HepG2 (cell line): ENCODE data around the gene KIF7.

Experiments
- ARNT ChIP-seq: fragments of 450-650 bp; IDR thresholded peaks from 2 replicates; pipeline ENCODE4 v1.6.1; 2017
- CTCF ChIP-seq: sonication (generic); formaldehyde crosslinking; IDR thresholded peaks from 2 replicates; pipeline ENCODE4 v1.5.0; 2020; ENCODE audit warnings: mild to moderate bottlenecking, missing genetic modification reagents, moderate library complexity
- ETV6 ChIP-seq: sonication (generic); formaldehyde crosslinking; conservative IDR thresholded peaks from 2 replicates; pipeline ENCODE4 v1.4.0; 2020; ENCODE audit warnings: missing genetic modification reagents
- JUN ChIP-seq: sonication (generic); formaldehyde crosslinking; IDR thresholded peaks from 2 replicates; pipeline ENCODE4 v1.4.0; 2020; ENCODE audit warnings: mild to moderate bottlenecking, missing genetic modification reagents
- PATZ1 ChIP-seq: sonication (generic); formaldehyde crosslinking; IDR thresholded peaks from 2 replicates; pipeline ENCODE4 v1.4.0; 2020; ENCODE audit warnings: missing genetic modification reagents
- POLR2A ChIP-seq, 2 experiments: IDR thresholded peaks; 2 replicates each; pipeline ENCODE4 v1.6.1; 2011; ENCODE audit warnings: low read depth in 2 of 2, low read length in 2 of 2, mild to moderate bottlenecking in 1 of 2, moderate library complexity in 1 of 2; ENCODE audit not compliant: insufficient read depth in 1 of 2
- RXRA ChIP-seq: sonication (generic); formaldehyde crosslinking; IDR thresholded peaks from 2 replicates; pipeline ENCODE4 v1.5.1; 2020; ENCODE audit warnings: missing genetic modification reagents
- ZFP36L2 ChIP-seq: sonication (generic); formaldehyde crosslinking; IDR thresholded peaks from 2 replicates; pipeline ENCODE4 v1.4.0; 2020; ENCODE audit warnings: missing genetic modification reagents
- ZNF598 ChIP-seq: sonication (generic); formaldehyde crosslinking; IDR thresholded peaks from 2 replicates; pipeline ENCODE4 v1.5.1; 2020; ENCODE audit warnings: mild to moderate bottlenecking, missing genetic modification reagents, borderline replicate concordance
- ZNF776 ChIP-seq: sonication (generic); formaldehyde crosslinking; IDR thresholded peaks from 2 replicates; pipeline ENCODE4 v1.4.0; 2020; ENCODE audit warnings: mild to moderate bottlenecking, missing genetic modification reagents
- ZNF782 ChIP-seq: sonication (generic); formaldehyde crosslinking; IDR thresholded peaks from 2 replicates; pipeline ENCODE4 v1.4.0; 2020; ENCODE audit warnings: missing genetic modification reagents, mild to moderate bottlenecking, borderline replicate concordance
- TF ChIP-seq, protein P1 (sequence below): IDR thresholded peaks from 2 replicates; pipeline ENCODE4 v1.6.1; 2012; ENCODE audit warnings: inconsistent platforms

DNA sequence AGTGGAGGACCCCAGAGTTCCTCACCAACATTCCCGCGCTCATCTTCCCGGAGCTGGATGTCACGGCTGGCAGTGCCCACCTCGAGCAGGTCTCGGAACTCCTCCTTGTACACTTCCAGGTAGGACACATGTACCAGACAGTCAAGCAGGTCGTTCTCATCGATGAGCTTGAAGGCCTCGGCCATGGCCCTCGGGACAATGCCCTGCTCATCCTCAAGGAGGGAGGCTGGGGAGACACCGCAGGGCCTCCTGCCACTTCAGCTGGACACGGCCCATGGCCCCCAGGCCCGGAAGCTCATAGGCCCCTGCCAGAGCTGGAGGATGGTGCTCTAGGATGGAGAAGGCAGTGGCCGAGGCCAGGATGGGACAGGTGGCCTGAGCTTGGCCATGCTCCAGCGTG, 5.6 kb downstream of the KIF7 start:
- TF ChIP-seq RXRA (CRISPR knock-in tag) (no peak), ARNT (no peak), ZNF776 (CRISPR knock-in tag) (no peak), ZNF598 (CRISPR knock-in tag) (no peak), ZFP36L2 (CRISPR knock-in tag) (no peak), CTCF (CRISPR knock-in tag) (no peak), ETV6 (CRISPR knock-in tag) (no peak), POLR2A (IDR thresholded peaks at IDR 0.05; ENCODE audit: insufficient read depth in 1 of 2, low read depth in 2 of 2, low read length in 2 of 2) (no peak), PATZ1 (CRISPR knock-in tag) (no peak), ZNF782 (CRISPR knock-in tag) (no peak), JUN (no peak)
- TF ChIP-seq, protein P1, sequence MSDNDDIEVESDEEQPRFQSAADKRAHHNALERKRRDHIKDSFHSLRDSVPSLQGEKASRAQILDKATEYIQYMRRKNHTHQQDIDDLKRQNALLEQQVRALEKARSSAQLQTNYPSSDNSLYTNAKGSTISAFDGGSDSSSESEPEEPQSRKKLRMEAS, result no peak
